Measurements from ENCODE around the gene PLPPR3. TPM values are rescaled to one million over a fixed set of nuclear protein-coding genes. Genes with fewer than 3 reads are reported as not detected.

The PLPPR3 gene
- total and polyA plus RNA-seq, 10 of the 15 experiments (the other 5 are each of a cell fraction or from before 2014, with no cell fraction given), result 0.07 TPM; not detected in 9

- no peak for TF ChIP-seq PKNOX1 (IDR thresholded peaks at IDR 0.05)
Observed at GRCh38 chr19:870963-871401, 49.2 kb upstream of the PLPPR3 start (continued).

GRCh38 chr19:870314-870713, 48.6 kb upstream of the PLPPR3 start:
- SMC1A ChIA-PET (ENCODE audit: uncharacterized antibody, unreplicated experiment), result no interaction called here
- Histone ChIP-seq H3K9ac (ENCODE audit: control insufficient read depth, insufficient read depth, low read length) (no peak overlapping the region), H4K20me1 (ENCODE audit: control insufficient read depth, insufficient read depth) (no peaks in the 10 kb centered on the region), H3K79me2 (ENCODE audit: control insufficient read depth, insufficient read depth, low read length) (no peaks in the 10 kb centered on the region), H3K36me3 (ENCODE audit: control insufficient read depth in 2 of 2, insufficient read depth in 2 of 2, low read length in 1 of 2) (no peaks in the 10 kb centered on the region; a peak in 1 of 4 replicates), H3K27me3 (replicated peaks in 1 of 2; ENCODE audit: control insufficient read depth in 2 of 2, insufficient read depth in 2 of 2, low read length in 1 of 2) (no peaks in the 10 kb centered on the region), H3K9me3 (replicated peaks; ENCODE audit: control insufficient read depth, insufficient read depth, low read length) (no peaks in the 10 kb centered on the region), H3K4me3 (no peak overlapping the region), H3K27ac (ENCODE audit: control insufficient read depth, insufficient read depth) (no peak overlapping the region), H3K4me1 (ENCODE audit: control insufficient read depth, insufficient read depth, low read length) (no peaks in the 10 kb centered on the region), H2AFZ (ENCODE audit: control insufficient read depth, low read depth, low read length) (no peak overlapping the region), H3K4me2 (ENCODE audit: control insufficient read depth, insufficient read depth) (no peak overlapping the region)
- in situ Hi-C loops (cut with MboI), result no loop called here
- ATAC-seq, result no peak
- no peak for FAIRE-seq
- 97% methylated on average over 7 of the region's 8 CpGs for WGBS (ENCODE audit: insufficient coverage, insufficient replicate concordance, low lambda C conversion rate, missing lambda C conversion rate)
- CTCF ChIA-PET, result interaction anchor here (0.7 kb wide), 1 partner anchor 65 kb away, joined by 3 read pairs; no protein-coding TSS in a partner anchor
- TF ChIP-seq MYC (IDR thresholded peaks at IDR 0.05; ENCODE audit: insufficient read depth, insufficient read length, insufficient replicate concordance, low read length, severe bottlenecking), result no peak
- TF ChIP-seq GABPA (IDR thresholded peaks at IDR 0.05; ENCODE audit: low read depth), result no peak
- POLR2A ChIA-PET, result no interaction called here
- no TSS peak for BruUV-seq (replicated peaks)
- intact Hi-C loops (cut with micrococcal nuclease; ENCODE audit: unreplicated experiment), result no loop called here
- DNase-seq (ENCODE audit: low read depth, low spot score), result no peak
- RAD21 ChIA-PET (ENCODE audit: unreplicated experiment), result no interaction called here

Measured in GM12878 (cell line).